Adrenal gland (tissue), 5 donors: ENCODE measurements around the gene ANKRD24.

Experiments
- POLR2A ChIP-seq, 2 donors: fragments of 450-650 bp; IDR thresholded peaks; one replicate each; pipeline ENCODE4 v1.6.1; 2017; ENCODE audit warnings: antibody characterized with exemption in 2 of 2, mild to moderate bottlenecking in 2 of 2, moderate library complexity in 1 of 2
- TF ChIP-seq, protein P1 (sequence below), 6 experiments: fragments of 450-650 bp in 4 of 6; fragments of 200-600 bp in 2 of 6; sonication (generic) in 1 of 6; IDR thresholded peaks; 1 replicate in 5 of 6; 2 replicates in 1 of 6; pipeline versions ENCODE4 v1.5.1 to v1.8.0; 2016 to 2021; ENCODE audit warnings: antibody characterized with exemption in 6 of 6, mild to moderate bottlenecking in 2 of 6, moderate library complexity in 1 of 6
- donor health status: DM: no; HTN: no; CAD: no.

- TF ChIP-seq, protein P1, sequence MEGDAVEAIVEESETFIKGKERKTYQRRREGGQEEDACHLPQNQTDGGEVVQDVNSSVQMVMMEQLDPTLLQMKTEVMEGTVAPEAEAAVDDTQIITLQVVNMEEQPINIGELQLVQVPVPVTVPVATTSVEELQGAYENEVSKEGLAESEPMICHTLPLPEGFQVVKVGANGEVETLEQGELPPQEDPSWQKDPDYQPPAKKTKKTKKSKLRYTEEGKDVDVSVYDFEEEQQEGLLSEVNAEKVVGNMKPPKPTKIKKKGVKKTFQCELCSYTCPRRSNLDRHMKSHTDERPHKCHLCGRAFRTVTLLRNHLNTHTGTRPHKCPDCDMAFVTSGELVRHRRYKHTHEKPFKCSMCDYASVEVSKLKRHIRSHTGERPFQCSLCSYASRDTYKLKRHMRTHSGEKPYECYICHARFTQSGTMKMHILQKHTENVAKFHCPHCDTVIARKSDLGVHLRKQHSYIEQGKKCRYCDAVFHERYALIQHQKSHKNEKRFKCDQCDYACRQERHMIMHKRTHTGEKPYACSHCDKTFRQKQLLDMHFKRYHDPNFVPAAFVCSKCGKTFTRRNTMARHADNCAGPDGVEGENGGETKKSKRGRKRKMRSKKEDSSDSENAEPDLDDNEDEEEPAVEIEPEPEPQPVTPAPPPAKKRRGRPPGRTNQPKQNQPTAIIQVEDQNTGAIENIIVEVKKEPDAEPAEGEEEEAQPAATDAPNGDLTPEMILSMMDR (IDR thresholded peaks at IDR 0.05): no peak
- TF ChIP-seq POLR2A (IDR thresholded peaks at IDR 0.05): no peak
Measured at GRCh38 chr19:4234142-4234861, 51.8 kb downstream of the ANKRD24 start.
